ENCODE results near the gene STK39. TPM values are rescaled to one million over a fixed set of nuclear protein-coding genes. Genes with fewer than 3 reads are reported as not detected.

Gene STK39
- total RNA-seq, 3 donors from 2014 or later: 16.4 to 22.9 (median 19.2) TPM

DNA sequence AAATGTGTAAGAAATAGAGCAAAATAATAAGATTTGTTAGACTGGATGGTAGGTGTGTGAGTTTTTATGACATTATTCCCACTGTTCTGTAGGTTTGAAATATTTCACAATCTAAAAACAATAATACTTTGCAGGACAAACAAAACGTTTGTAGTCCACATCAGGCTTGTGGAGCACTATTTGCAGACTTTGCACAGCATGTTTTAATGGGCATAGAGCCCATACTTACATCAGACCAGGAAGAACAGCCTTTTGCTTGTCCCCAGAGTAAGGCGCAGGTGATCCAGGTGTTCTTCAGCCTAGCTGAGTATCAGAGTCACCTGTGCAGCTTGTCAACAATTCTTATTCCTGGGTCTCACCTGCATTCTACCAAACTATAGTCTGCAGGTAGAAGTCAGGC is 9.1 kb upstream of the STK39 start:
- Histone ChIP-seq H3K4me1 (no peaks in the 10 kb centered on the region), H3K36me3 (no peaks in the 10 kb centered on the region), H3K9me3 (peaks cover 0 to 16% of the 10 kb centered on the region in 2 donors), H3K27ac (no peak overlapping the region), H3K27me3 (no peaks in the 10 kb centered on the region), H3K4me3 (no peak overlapping the region)
- DNase-seq (ENCODE audit: low spot score in 2 of 2): peak in 1 of 2 donors; percentile 33
- no peak for TF ChIP-seq POLR2A (IDR thresholded peaks at IDR 0.05)
- no peak for TF ChIP-seq POLR2AphosphoS5 (IDR thresholded peaks at IDR 0.05)
- TF ChIP-seq, protein P1, sequence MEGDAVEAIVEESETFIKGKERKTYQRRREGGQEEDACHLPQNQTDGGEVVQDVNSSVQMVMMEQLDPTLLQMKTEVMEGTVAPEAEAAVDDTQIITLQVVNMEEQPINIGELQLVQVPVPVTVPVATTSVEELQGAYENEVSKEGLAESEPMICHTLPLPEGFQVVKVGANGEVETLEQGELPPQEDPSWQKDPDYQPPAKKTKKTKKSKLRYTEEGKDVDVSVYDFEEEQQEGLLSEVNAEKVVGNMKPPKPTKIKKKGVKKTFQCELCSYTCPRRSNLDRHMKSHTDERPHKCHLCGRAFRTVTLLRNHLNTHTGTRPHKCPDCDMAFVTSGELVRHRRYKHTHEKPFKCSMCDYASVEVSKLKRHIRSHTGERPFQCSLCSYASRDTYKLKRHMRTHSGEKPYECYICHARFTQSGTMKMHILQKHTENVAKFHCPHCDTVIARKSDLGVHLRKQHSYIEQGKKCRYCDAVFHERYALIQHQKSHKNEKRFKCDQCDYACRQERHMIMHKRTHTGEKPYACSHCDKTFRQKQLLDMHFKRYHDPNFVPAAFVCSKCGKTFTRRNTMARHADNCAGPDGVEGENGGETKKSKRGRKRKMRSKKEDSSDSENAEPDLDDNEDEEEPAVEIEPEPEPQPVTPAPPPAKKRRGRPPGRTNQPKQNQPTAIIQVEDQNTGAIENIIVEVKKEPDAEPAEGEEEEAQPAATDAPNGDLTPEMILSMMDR (IDR thresholded peaks at IDR 0.05): no peak
- intact Hi-C loops (cut with DNase I; ENCODE audit: low total_unique reads): no loop called here

DNA sequence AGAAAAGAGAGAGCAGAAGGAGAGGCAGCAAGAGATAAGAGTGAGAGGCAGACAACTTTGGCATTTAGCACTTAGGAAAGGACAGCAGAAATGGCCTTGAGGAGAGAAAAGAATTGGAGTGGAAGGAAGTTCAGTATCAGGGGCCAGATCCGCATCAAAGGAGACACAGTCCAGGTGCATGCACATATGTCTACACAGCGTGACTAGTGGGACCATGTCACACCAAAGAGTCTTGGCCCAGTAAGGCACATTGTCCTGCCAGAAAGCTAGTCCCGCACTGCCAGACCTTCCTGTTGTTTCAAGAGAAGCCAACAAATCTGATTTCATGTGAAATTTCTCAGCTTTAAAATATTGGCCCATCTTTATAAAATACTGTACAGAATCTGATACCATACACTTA is 8.5 kb upstream of the STK39 start:
- no peak for TF ChIP-seq POLR2A (IDR thresholded peaks at IDR 0.05)
- TF ChIP-seq POLR2AphosphoS5 (IDR thresholded peaks at IDR 0.05): no peak
- TF ChIP-seq, protein P1 (IDR thresholded peaks at IDR 0.05): no peak
- Histone ChIP-seq H3K36me3 (no peaks in the 10 kb centered on the region), H3K4me1 (no peaks in the 10 kb centered on the region), H3K27me3 (no peaks in the 10 kb centered on the region), H3K27ac (no peak overlapping the region), H3K9me3 (peaks cover 0 to 16% of the 10 kb centered on the region in 2 donors), H3K4me3 (no peak overlapping the region)
- intact Hi-C loops (cut with DNase I; ENCODE audit: low total_unique reads): no loop called here
- no peak for DNase-seq (ENCODE audit: low spot score in 2 of 2)

DNA sequence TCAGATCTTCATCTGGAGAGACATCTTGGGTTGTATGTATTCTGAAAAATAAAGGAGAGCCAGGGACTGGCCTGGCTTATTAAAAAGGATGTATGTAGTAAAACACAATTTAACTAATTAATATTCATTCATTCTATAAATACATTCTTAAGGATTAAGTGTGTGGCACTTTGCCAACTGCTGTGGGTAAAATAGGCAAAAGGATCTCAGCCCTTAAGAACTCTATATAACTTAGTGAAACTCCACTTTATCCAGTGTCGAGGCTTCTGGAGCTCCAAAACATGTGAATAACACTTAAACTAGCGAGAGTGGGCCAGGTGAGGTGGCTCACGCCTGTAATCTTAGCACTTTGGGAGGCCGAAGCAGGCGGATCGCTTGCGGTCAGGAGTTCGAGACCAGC is 7.7 kb upstream of the STK39 start:
- Histone ChIP-seq H3K27ac (no peak overlapping the region), H3K4me3 (no peak overlapping the region), H3K4me1 (no peaks in the 10 kb centered on the region), H3K36me3 (no peaks in the 10 kb centered on the region), H3K27me3 (no peaks in the 10 kb centered on the region), H3K9me3 (peaks cover 0 to 16% of the 10 kb centered on the region in 2 donors)
- intact Hi-C loops (cut with DNase I; ENCODE audit: low total_unique reads): no loop called here
- TF ChIP-seq POLR2AphosphoS5 (IDR thresholded peaks at IDR 0.05) (no peak), POLR2A (IDR thresholded peaks at IDR 0.05) (no peak)
- TF ChIP-seq, protein P1 (IDR thresholded peaks at IDR 0.05): no peak
- DNase-seq (ENCODE audit: low spot score in 2 of 2): no peak

DNA sequence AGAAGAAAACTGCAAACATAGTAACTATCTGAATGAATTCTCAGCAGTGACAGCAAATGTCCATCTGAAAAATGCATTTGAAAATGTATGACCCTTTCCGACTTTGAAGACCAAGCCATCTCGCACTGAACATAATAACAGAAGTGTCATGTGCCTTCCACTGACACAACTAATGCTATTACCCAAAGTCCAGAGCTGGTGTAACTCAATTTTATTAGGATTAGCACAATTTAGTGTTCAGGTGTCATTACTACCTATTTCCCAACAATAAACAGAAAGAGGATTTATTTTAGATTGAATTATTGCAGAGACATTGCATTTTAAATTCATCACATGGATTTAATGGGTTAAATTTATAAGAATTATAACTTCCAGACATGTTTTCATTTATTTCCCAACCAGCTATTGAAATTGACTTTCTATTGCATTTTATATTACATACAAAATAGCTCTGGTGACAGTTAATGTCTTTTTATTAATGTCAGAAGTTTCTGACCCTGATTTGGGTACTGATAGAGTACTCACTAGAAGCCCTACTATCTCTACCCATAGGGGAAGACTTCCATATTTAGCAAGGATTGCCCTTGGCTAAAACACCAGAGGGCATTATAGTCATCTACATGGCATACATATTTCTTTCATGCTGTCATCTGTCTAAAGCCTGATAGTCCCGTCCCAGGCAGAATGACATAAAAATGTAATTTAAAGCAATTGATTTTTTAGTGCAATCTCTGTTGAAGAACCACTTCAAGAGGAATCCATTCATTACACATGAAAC is 7.0 kb upstream of the STK39 start:
- Histone ChIP-seq H3K27me3 (no peaks in the 10 kb centered on the region), H3K4me3 (no peak overlapping the region), H3K9me3 (peaks cover 0 to 9% of the 10 kb centered on the region in 2 donors), H3K4me1 (no peaks in the 10 kb centered on the region), H3K36me3 (no peaks in the 10 kb centered on the region), H3K27ac (no peak overlapping the region)
- intact Hi-C loops (cut with DNase I; ENCODE audit: low total_unique reads): no loop called here
- TF ChIP-seq POLR2A (IDR thresholded peaks at IDR 0.05) (no peak), POLR2AphosphoS5 (IDR thresholded peaks at IDR 0.05) (no peak)
- TF ChIP-seq, protein P1 (IDR thresholded peaks at IDR 0.05): no peak
- no peak for DNase-seq (ENCODE audit: low spot score in 2 of 2)

DNA sequence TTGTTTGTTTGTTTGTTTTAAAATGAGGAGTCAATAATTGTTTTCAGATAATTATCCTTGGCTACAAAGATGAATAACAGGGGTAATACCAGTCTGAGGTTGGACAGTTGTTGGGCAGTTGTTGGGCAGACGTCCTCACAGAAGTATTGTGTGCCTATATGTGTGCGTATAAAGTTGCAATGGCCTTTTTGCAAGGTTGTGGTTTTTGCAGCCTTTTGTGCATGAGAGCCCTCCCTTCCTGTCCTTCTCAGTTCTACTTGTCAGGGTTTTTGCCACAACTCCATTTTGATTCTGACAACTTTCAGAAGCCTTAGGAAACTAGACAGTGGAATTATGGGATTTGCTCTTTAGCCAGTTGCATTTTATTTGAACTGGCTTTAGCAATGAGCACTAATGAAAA is 6.0 kb upstream of the STK39 start:
- DNase-seq (ENCODE audit: low spot score in 2 of 2): no peak
- H3K27me3 ChIP-seq: no peaks in the 10 kb centered on the region
- no peaks in the 10 kb centered on the region for H3K36me3 ChIP-seq
- no peak overlapping the region for H3K27ac ChIP-seq
- intact Hi-C loops (cut with DNase I; ENCODE audit: low total_unique reads): no loop called here
- TF ChIP-seq, protein P1 (IDR thresholded peaks at IDR 0.05): no peak
- no peak for TF ChIP-seq POLR2AphosphoS5 (IDR thresholded peaks at IDR 0.05)
- TF ChIP-seq POLR2A (IDR thresholded peaks at IDR 0.05): no peak
- no peaks in the 10 kb centered on the region for H3K4me1 ChIP-seq
- no peaks in the 10 kb centered on the region for H3K9me3 ChIP-seq
- H3K4me3 ChIP-seq: no peak overlapping the region
